Activated T-cell treated with anti-CD3 and anti-CD28 coated beads, Interleukin-2, amount 50 U/mL, for 4 hours (primary cell): ENCODE results near the gene WDR70. TPM values are rescaled to one million over a fixed set of nuclear protein-coding genes. Genes with fewer than 3 reads are reported as not detected.
"Not testable (repeated sequence)": the region's sequence is repeated elsewhere in the genome, so short reads cannot be mapped to it uniquely, and the experiment has no call there.

Source experiments
- ATAC-seq, 2 donors: fragments of 200-7000 bp; cut with Tn5 transposase; one replicate each; pipeline ENCODE4 v1.10.0; 2021
- DNase-seq: peaks from one replicate; pipeline ENCODE4 v3.0.0-alpha.2; 2020
- H3K27me3 Mint-ChIP-seq: one replicate; pipeline ENCODE4 v1.8.0; 2021; ENCODE audit warnings: low read depth, mixed read lengths
- H3K36me3 Mint-ChIP-seq: one replicate; pipeline ENCODE4 v1.8.0; 2022; ENCODE audit warnings: mixed read lengths; ENCODE audit not compliant: insufficient read depth
- H3K4me1 Mint-ChIP-seq: one replicate; pipeline ENCODE4 v1.8.0; 2021; ENCODE audit warnings: low read depth, mixed read lengths
- H3K4me3 Mint-ChIP-seq: one replicate; pipeline ENCODE4 v1.8.0; 2021; ENCODE audit warnings: mild to moderate bottlenecking, moderate library complexity, mixed read lengths
- H3K9me3 Mint-ChIP-seq: one replicate; pipeline ENCODE4 v1.8.0; 2021; ENCODE audit warnings: mixed read lengths
- total RNA-seq, 3 donors: library from RNA; stranded (reverse); gene quantifications; one replicate each; pipeline ENCODE4 v1.2.1, GENCODE V29; 2021

Gene WDR70
- total RNA-seq, 3 donors from 2014 or later, result 28.4 to 34.8 (median 33.6) TPM

DNA sequence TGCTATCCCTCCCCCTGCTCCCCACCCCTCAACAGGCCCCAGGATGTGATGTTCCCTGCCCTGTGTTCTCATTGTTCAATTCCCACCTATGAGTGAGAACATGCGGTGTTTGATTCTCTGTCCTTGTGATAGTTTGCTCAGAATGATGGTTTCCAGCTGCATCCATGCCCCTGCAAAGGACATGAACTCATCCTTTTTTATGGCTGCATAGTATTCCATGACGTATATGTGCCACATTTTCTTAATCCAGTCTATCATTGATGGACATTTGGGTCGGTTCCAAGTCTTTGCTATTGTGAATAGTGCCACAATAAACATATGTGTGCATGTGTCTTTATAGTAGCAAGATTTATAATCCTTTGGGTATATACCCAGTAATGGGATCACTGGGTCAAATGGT is 214.2 kb downstream of the WDR70 start:
- H3K36me3 Mint-ChIP-seq, result peaks cover 43% of the 10 kb centered on the region

DNA sequence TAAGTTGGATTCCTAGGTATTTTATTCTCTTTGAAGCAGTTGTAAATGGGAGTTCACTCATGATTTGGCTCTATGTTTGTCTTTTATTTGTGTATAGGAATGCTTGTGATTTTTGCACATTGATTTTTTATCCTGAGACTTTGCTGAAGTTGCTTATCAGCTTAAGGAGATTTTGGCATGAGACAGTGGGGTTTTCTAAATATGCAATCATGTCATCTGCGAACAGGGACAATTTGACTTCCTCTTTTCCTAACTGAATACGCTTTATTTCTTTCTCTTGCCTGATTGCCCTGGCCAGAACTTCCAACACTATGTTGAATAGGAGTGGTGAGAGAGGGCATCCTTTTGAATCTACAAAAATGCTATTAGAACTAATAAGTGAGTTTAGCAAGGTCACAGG is 215.7 kb downstream of the WDR70 start:
- not testable (repeated sequence) for H3K4me1 Mint-ChIP-seq, H3K27me3 Mint-ChIP-seq, H3K4me3 Mint-ChIP-seq, ATAC-seq, DNase-seq
- peaks cover 46% of the 10 kb centered on the region for H3K36me3 Mint-ChIP-seq
- peaks cover 16% of the 10 kb centered on the region for H3K9me3 Mint-ChIP-seq

More for the DNA sequence above, 214.2 kb downstream of the WDR70 start:
- not testable (repeated sequence) for ATAC-seq, H3K27me3 Mint-ChIP-seq, H3K4me1 Mint-ChIP-seq, H3K4me3 Mint-ChIP-seq, DNase-seq
- H3K9me3 Mint-ChIP-seq, result peaks cover 11% of the 10 kb centered on the region

DNA sequence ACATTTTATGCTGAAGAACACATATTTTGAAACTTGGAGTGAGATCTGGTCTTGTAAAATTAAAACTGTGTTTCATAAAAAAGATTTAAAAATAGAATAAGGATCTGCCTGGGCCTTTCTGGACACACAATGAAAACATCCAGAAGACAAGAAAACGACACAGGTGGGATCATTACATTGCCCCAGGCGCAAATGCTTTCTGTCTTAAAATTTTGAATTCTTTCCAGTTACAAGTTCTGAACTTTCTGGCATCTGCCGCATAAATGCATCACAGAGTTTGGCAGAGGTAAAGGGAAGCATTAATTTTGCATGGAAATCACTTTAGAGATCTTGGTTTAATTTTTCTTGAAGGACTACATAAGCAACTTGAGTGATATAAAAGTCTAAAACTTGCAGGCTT is 219.6 kb downstream of the WDR70 start:
- Mint-ChIP-seq H3K4me1 (no peaks in the 10 kb centered on the region), H3K36me3 (peaks cover 36% of the 10 kb centered on the region)

DNA sequence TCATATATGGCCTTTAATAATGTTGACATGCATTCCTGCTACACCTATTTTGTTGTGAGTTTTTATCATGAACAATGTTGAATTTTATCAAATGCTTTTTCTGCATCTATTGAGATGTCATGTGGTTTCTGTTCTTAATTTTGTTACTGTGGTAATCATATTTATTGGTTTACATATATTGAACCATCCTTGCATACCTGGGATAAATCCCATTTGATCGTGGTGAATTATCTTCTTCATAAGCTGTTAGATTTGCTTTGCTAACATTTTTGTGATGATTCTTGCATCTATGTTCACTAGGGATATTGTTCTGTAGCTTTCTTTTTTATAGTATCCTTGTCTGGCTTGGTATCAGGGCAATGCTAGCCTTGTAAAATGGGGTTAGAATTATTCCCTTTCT is 222.0 kb downstream of the WDR70 start:
- H3K4me1 Mint-ChIP-seq, result no peaks in the 10 kb centered on the region

More for the DNA sequence above, 219.6 kb downstream of the WDR70 start:
- Mint-ChIP-seq H3K4me3 (no peak overlapping the region), H3K27me3 (no peaks in the 10 kb centered on the region), H3K9me3 (peaks cover 19% of the 10 kb centered on the region)
- ATAC-seq, result no peak
- DNase-seq, result no peak

DNA sequence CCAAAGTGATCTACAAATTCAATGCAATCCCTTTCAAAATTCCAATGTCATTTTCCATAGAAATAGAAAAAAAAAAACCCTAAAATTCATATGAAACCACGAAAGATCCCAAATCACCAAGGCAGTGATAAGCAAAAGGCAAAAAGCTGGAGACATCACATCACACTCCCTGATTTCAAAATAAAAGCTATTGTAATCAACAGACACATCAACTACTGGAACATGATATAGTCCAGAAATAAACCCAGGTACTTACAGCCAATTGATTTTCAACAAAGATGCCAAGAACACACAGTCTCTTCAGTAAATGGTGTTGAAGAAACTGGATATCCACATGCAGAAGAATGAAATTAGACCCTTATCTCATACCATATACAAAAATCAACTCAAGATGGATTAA is 224.0 kb downstream of the WDR70 start:
- H3K4me1 Mint-ChIP-seq, result no peaks in the 10 kb centered on the region
- H3K27me3 Mint-ChIP-seq, result no peaks in the 10 kb centered on the region
- peaks cover 32% of the 10 kb centered on the region for H3K36me3 Mint-ChIP-seq
- no peak overlapping the region for H3K4me3 Mint-ChIP-seq
- ATAC-seq (no peak), DNase-seq (no peak)
- H3K9me3 Mint-ChIP-seq, result peaks cover 18% of the 10 kb centered on the region

More for the DNA sequence above, 222.0 kb downstream of the WDR70 start:
- Mint-ChIP-seq H3K9me3 (peaks cover 19% of the 10 kb centered on the region), H3K4me3 (no peak overlapping the region), H3K27me3 (no peaks in the 10 kb centered on the region), H3K36me3 (peaks cover 38% of the 10 kb centered on the region)
- ATAC-seq (no peak), DNase-seq (no peak)

DNA sequence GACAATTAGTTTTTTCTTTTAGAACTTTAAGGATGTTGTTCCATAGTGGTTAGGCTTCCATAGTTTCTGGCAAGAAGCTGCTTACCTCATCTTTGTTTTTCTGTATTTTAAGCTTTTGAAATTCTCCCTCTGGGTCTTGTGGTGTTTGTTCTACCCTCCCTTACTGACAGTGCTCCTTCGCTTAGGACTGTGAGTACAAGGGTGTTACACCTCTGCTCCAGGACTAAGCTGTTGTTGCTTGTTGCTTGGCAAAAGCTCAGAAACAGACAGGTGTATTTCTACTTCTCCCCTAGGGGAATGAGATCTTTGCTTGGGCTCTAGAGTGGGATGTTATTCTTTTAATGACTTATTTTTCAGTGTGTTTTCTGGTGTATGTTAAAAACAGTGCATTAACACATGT is 225.2 kb downstream of the WDR70 start:
- H3K27me3 Mint-ChIP-seq, result no peaks in the 10 kb centered on the region
- DNase-seq (no peak), ATAC-seq (no peak)
- peaks cover 27% of the 10 kb centered on the region for H3K36me3 Mint-ChIP-seq
- peaks cover 10% of the 10 kb centered on the region for H3K9me3 Mint-ChIP-seq
- no peak overlapping the region for H3K4me3 Mint-ChIP-seq
- no peaks in the 10 kb centered on the region for H3K4me1 Mint-ChIP-seq

DNA sequence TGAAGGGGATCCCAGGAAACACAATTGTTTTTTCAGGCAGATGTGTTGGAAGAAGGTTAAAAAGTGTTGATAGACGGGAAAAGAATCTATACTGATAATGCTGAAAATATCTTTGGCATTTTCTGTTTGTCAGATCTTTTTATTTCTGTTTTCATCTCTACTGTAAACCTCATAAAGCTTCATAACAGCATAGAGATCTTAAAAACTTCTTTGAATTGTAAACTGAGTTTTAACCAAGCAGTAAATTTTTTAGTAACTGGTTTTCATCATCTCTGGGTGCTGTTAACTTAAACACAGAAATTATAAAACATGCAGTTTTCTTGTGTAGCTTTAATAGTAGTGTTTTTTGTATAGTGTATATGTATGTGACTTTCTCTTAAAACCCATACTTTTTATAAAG is 227.0 kb downstream of the WDR70 start:
- DNase-seq, result no peak
- H3K27me3 Mint-ChIP-seq, result no peaks in the 10 kb centered on the region
- H3K4me1 Mint-ChIP-seq, result no peaks in the 10 kb centered on the region
- H3K36me3 Mint-ChIP-seq, result peaks cover 22% of the 10 kb centered on the region
- H3K4me3 Mint-ChIP-seq, result no peak overlapping the region
- ATAC-seq, result no peak
- peaks cover 6% of the 10 kb centered on the region for H3K9me3 Mint-ChIP-seq

DNA sequence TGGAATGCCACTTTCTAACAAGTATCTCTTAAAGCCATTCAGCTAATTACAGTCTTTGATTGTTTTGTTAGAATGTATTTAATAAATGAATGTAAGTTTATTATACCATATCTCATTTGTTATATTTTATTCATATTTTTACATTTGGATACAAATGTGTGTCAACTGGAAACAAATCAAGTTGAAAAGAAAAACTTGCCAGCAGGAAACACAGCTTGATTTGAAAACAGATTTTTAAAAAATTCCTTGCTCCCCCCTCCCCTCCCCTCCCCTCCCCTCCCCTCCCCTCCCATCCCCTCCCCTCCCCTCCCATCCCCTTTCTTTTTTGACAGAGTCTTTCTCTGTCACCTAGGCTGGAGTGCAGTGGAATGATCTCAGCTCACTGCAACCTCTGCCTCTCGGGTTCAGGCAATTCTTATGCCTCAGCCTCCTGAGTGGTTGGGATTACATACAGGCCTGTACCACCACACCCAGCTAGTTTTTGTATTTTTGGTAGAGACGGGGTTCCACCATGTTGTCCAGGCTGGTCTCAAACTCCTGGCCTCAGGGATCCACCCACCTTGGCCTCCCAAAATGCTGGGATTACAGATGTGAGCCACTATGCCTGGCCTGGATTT is 227.6 kb downstream of the WDR70 start:
- Mint-ChIP-seq H3K36me3 (peaks cover 18% of the 10 kb centered on the region), H3K9me3 (no peaks in the 10 kb centered on the region), H3K27me3 (no peaks in the 10 kb centered on the region), H3K4me1 (no peaks in the 10 kb centered on the region), H3K4me3 (no peak overlapping the region)
- no peak for DNase-seq
- ATAC-seq, result no peak

DNA sequence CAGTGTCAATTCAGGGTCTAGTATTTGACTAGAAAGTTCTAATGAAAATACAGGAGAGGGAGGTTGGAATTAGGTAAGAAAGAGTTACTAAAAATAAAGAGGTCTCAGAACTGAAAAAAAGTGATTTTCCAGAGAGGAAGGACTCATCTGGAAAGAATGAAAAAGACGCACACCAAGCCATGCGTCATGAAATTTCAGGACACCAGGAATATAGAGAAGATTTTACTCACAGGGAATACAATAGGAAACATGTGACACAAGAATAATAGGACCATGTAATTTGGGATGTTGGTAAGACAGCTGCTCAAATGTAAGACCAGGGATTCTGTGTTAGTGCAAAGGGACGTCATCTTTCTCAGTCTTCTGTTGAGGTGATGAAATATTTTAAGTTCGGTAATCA is 236.1 kb downstream of the WDR70 start:
- ATAC-seq (no peak), DNase-seq (no peak)
- no peak overlapping the region for H3K4me3 Mint-ChIP-seq
- H3K4me1 Mint-ChIP-seq, result no peaks in the 10 kb centered on the region
- no peaks in the 10 kb centered on the region for H3K9me3 Mint-ChIP-seq
- peaks cover 44% of the 10 kb centered on the region for H3K36me3 Mint-ChIP-seq
- no peaks in the 10 kb centered on the region for H3K27me3 Mint-ChIP-seq

DNA sequence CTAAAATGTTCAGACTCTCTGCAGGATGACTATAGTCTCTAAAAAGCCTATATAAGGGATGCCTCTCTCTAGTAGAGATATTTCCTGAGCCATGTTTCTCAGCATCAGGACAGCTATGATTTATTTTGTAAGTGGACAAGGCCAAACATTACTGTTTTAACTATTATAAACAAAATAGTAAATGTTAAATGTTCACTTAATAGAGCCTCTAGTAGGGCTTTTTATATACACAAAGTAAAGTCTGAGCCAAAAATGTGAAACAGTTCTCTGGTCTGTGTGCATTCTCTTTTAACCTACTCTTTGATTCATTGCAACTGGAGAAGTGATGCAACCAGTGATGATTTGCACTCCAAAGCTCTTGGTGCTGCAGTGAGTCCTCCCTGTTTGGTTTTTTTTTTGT is 240.2 kb downstream of the WDR70 start:
- no peaks in the 10 kb centered on the region for H3K4me1 Mint-ChIP-seq
- H3K4me3 Mint-ChIP-seq, result no peak overlapping the region
- peaks cover 4% of the 10 kb centered on the region for H3K9me3 Mint-ChIP-seq
- H3K36me3 Mint-ChIP-seq, result peaks cover 48% of the 10 kb centered on the region
- ATAC-seq (no peak), DNase-seq (no peak)
- H3K27me3 Mint-ChIP-seq, result no peaks in the 10 kb centered on the region

DNA sequence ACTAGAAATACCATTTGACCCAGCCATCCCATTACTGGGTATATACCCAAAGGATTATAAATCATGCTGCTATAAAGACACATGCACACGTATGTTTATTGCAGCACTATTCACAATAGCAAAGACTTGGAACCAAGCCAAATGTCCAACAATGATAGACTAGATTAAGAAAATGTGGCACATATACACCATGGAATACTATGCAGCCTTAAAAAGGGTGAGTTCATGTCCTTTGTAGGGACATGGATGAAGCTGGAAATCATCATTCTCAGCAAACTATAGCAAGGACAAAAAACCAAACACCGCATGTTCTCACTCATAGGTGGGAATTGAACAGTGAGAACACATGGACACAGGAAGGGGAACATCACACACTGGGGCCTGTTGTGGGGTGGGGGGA is 243.2 kb downstream of the WDR70 start:
- ATAC-seq, H3K4me3 Mint-ChIP-seq, H3K27me3 Mint-ChIP-seq, DNase-seq, H3K4me1 Mint-ChIP-seq: not testable (repeated sequence)
- Mint-ChIP-seq H3K9me3 (peaks cover 23% of the 10 kb centered on the region), H3K36me3 (peaks cover 45% of the 10 kb centered on the region)

DNA sequence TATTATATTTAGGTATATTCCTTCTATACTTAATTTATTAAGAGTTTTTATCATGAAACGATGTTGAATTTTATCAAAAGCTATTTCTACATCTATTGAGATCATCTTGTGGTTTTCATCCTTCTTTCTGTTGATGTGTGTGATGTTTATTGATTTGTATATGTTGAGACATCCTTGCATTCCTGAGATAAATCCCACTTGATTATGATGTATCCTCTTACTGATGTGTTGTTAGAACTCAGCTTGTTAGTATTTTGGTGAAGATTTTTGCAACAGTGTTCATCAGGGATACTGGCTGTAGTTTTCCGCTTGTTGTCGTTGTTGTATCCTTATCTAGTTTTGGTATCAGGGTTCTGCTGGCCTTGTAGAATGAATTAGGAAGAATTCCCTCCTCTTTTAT is 247.1 kb downstream of the WDR70 start:
- H3K27me3 Mint-ChIP-seq, result no peaks in the 10 kb centered on the region
- no peak for ATAC-seq
- H3K4me1 Mint-ChIP-seq, result no peaks in the 10 kb centered on the region
- DNase-seq, result no peak
- peaks cover 44% of the 10 kb centered on the region for H3K9me3 Mint-ChIP-seq
- peaks cover 55% of the 10 kb centered on the region for H3K36me3 Mint-ChIP-seq
- no peak overlapping the region for H3K4me3 Mint-ChIP-seq

DNA sequence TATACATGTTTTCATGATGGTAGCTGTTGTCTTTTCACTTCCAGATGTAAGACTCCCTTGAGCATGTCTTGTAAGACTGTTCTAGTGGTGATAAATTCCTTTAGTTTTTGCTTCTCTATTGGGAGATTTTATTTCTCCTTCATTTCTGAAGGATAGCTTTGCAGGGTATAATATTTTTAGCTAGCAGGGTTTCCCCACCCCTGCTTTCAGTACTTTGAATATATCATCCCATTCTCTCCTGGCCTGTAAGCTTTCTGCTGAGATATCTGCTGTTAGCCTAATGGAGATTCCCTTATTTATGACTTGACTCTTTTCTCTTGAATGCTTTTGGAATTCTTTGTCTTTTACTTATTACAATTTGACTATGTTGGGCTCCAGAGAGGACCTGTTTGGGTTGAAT is 249.8 kb downstream of the WDR70 start:
- peaks cover 44% of the 10 kb centered on the region for H3K9me3 Mint-ChIP-seq
- no peaks in the 10 kb centered on the region for H3K27me3 Mint-ChIP-seq
- H3K4me3 Mint-ChIP-seq, result no peak overlapping the region
- ATAC-seq (no peak), DNase-seq (no peak)
- peaks cover 55% of the 10 kb centered on the region for H3K36me3 Mint-ChIP-seq
- no peaks in the 10 kb centered on the region for H3K4me1 Mint-ChIP-seq

DNA sequence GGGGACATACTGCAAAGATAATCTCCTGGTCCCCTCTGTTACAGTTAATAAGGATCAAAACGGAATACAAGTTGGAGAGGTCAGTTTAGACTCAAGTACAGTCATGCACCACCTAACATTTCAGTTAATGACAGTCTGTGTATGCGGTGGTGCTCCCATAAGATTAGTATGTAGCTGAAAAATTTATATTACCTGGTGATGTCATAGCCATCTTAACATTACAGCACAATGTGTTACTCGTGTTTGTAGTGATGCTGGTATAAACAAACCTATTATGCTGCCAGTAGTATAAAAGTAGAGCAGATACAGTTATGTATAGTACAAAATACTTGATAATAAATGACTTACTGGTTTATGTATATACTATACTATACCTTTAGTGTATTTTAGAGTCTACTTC is 252.8 kb downstream of the WDR70 start:
- H3K27me3 Mint-ChIP-seq, result no peaks in the 10 kb centered on the region
- peaks cover 54% of the 10 kb centered on the region for H3K36me3 Mint-ChIP-seq
- no peak for ATAC-seq
- peaks cover 29% of the 10 kb centered on the region for H3K9me3 Mint-ChIP-seq
- H3K4me1 Mint-ChIP-seq, result no peaks in the 10 kb centered on the region
- DNase-seq, result no peak
- H3K4me3 Mint-ChIP-seq, result no peak overlapping the region

DNA sequence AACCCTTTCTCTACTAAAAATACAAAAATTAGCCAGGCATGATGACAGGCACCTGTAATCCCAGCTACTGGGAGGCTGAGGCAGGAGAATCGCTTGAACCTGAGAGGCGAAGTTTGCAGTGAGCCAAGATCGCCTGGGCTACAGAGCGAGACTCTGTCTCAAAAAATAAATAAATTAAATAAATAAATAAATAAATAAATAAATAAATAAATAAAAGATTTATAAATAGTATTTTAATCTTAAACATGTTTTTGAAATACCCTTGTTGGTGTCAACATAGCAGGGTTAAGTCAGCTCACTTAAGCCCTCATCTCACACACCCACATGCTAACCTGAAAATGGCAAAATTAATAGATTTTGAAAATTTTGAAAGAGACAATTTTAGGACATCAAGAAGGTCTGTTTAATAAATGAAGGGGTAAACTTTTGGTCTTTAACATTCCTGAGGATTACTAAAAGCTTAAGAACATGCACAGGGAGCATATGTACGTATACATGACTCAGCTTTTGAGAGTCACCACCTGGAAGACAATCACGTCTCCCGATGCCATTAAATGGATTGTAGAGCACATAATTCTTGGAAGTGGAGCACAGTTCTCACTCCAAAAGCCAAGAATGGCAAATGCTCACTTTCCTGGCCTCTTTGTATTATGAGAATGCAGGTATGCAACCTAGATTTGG is 258.2 kb downstream of the WDR70 start:
- peaks cover 22% of the 10 kb centered on the region for H3K36me3 Mint-ChIP-seq
- no peak for ATAC-seq
- no peaks in the 10 kb centered on the region for H3K27me3 Mint-ChIP-seq

More for the DNA sequence above, 258.2 kb downstream of the WDR70 start:
- no peaks in the 10 kb centered on the region for H3K4me1 Mint-ChIP-seq
- H3K9me3 Mint-ChIP-seq, result no peaks in the 10 kb centered on the region
- H3K4me3 Mint-ChIP-seq, result no peak overlapping the region
- DNase-seq, result no peak
